Thyroid gland (tissue), 4 donors: ENCODE data around the gene ADPRHL1.

Source experiments
- CTCF ChIP-seq, 6 experiments: fragments of 200-600 bp in 3 of 6; fragments of 450-650 bp in 3 of 6; sonication (generic) in 3 of 6; IDR thresholded peaks; one replicate each; pipeline ENCODE4 v1.5.1; 2016 to 2019; ENCODE audit warnings: antibody characterized with exemption in 6 of 6, mild to moderate bottlenecking in 2 of 6, inconsistent platforms in 1 of 6, moderate library complexity in 1 of 6
- POLR2A ChIP-seq, 2 donors: fragments of 450-650 bp; IDR thresholded peaks; one replicate each; pipeline ENCODE4 v1.6.1; 2017; ENCODE audit warnings: antibody characterized with exemption in 2 of 2, mild to moderate bottlenecking in 2 of 2, moderate library complexity in 1 of 2

GRCh38 chr13:113420833-113421600 is 32.3 kb downstream of the ADPRHL1 start:
- TF ChIP-seq POLR2A (IDR thresholded peaks at IDR 0.05) (no peak), CTCF (IDR thresholded peaks at IDR 0.05) (no peak)
